NCI-H2107 treated with DMSO at 0.1 percent for 48 hours (cell line): Measurements from ENCODE around the gene ZIM2.

ENCODE experiments used
- DNase-seq: peaks from one replicate; lab custom pipeline; 2025; ENCODE audit not compliant: unreplicated experiment; lab: John Stamatoyannopoulos, UW

Gene ZIM2

GRCh38 chr19:56839652-56840450 lies 675 bp downstream of the ZIM2 start:
- DNase-seq: no peak

GRCh38 chr19:56838909-56839651 lies 1.4 kb downstream of the ZIM2 start:
- DNase-seq: no peak

GRCh38 chr19:56838024-56838908 lies 2.3 kb downstream of the ZIM2 start:
- no peak for DNase-seq

- DNase-seq: no peak
Observed at GRCh38 chr19:56837492-56838023, 3.0 kb downstream of the ZIM2 start.

- no peak for DNase-seq
Observed at GRCh38 chr19:56837004-56837403, 3.5 kb downstream of the ZIM2 start.

- no peak for DNase-seq
Observed at GRCh38 chr19:56836059-56836458, 4.5 kb downstream of the ZIM2 start.

- DNase-seq: no peak
Observed at GRCh38 chr19:56835401-56835800, 5.1 kb downstream of the ZIM2 start.

- no peak for DNase-seq
Observed at GRCh38 chr19:56834564-56835375, 5.8 kb downstream of the ZIM2 start.

- DNase-seq: no peak
Observed at GRCh38 chr19:56832352-56832928, 8.1 kb downstream of the ZIM2 start.

- DNase-seq: no peak
Observed at GRCh38 chr19:56831255-56831654, 9.3 kb downstream of the ZIM2 start.

- no peak for DNase-seq
Observed at GRCh38 chr19:56829596-56829995, 10.9 kb downstream of the ZIM2 start.

- DNase-seq: no peak
Observed at GRCh38 chr19:56827708-56828107, 12.8 kb downstream of the ZIM2 start.

- DNase-seq: no peak
Observed at GRCh38 chr19:56823956-56824355, 16.6 kb downstream of the ZIM2 start.

GRCh38 chr19:56823417-56823816 lies 17.1 kb downstream of the ZIM2 start:
- no peak for DNase-seq

- DNase-seq: no peak
Observed at GRCh38 chr19:56822755-56823154, 17.8 kb downstream of the ZIM2 start.

- DNase-seq: no peak
Observed at GRCh38 chr19:56821675-56822074, 18.9 kb downstream of the ZIM2 start.

- no peak for DNase-seq
Observed at GRCh38 chr19:56821209-56821608, 19.3 kb downstream of the ZIM2 start.

- DNase-seq: no peak
Observed at GRCh38 chr19:56819166-56819565, 21.4 kb downstream of the ZIM2 start.

GRCh38 chr19:56814656-56815055 lies 25.9 kb downstream of the ZIM2 start:
- DNase-seq: no peak

GRCh38 chr19:56813531-56813930 lies 27.0 kb downstream of the ZIM2 start:
- no peak for DNase-seq
